HG02763 (cell line): ENCODE data around the gene EIF1B.

ENCODE experiments used
- ATAC-seq: cut with Tn5 transposase; IDR thresholded peaks from one replicate; pipeline ENCODE4 v1.9.1; 2021; ENCODE audit warnings: mild to moderate bottlenecking, moderate library complexity; ENCODE audit not compliant: unreplicated experiment

EIF1B gene

GRCh38 chr3:40340541-40341170 is 31.1 kb downstream of the EIF1B start:
- ATAC-seq: no peak

- ATAC-seq: no peak
Observed at GRCh38 chr3:40341671-40342070, 32.2 kb downstream of the EIF1B start.

- no peak for ATAC-seq
Observed at GRCh38 chr3:40350529-40350928, 41.0 kb downstream of the EIF1B start.

GRCh38 chr3:40355410-40355809 is 45.9 kb downstream of the EIF1B start:
- no peak for ATAC-seq

DNA sequence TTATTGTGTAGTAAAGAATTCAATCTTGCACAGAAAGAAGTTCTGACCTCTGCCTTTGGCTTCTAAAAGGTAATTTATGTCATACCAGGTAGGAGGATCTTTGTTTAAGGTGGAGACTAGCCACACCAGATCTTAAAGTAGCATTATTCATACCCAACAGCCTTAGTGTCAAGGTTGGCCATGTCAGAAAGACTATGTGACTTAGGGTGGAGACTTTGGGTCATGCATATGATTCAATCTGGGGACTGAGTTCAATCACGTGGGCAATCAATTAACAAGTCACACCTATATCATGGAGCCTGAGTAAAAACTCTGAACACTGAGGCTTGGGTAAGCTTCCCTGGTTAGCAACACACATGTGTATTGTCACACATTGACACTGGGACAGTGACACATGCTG is 48.9 kb downstream of the EIF1B start:
- no peak for ATAC-seq
